Esophagus muscularis mucosa (tissue), 4 donors: ENCODE measurements around the gene HOOK1. TPM values are rescaled to one million over a fixed set of nuclear protein-coding genes. Genes with fewer than 3 reads are reported as not detected.

Source experiments
- DNase-seq: peaks from one replicate; pipeline ENCODE4 v3.0.0-alpha.2; 2017; ENCODE audit errors: extremely low spot score
- H3K27ac ChIP-seq, 4 donors: fragments of 200-600 bp; sonication (generic); replicated peaks in 1 of 4; 1 replicate in 3 of 4; 2 replicates in 1 of 4; pipeline ENCODE4 v1.5.1; 2016 to 2019; ENCODE audit warnings: mild to moderate bottlenecking in 1 of 4
- H3K27me3 ChIP-seq, 4 donors: fragments of 200-600 bp; sonication (generic); one replicate each; pipeline versions ENCODE4 v1.5.1 to v1.6.0; 2016 to 2019
- H3K36me3 ChIP-seq, 4 donors: fragments of 200-600 bp; sonication (generic); one replicate each; pipeline ENCODE4 v1.5.1; 2016 to 2019
- H3K4me1 ChIP-seq, 4 donors: fragments of 200-600 bp; sonication (generic); one replicate each; pipeline ENCODE4 v1.5.1; 2016 to 2019
- H3K4me3 ChIP-seq, 4 donors: fragments of 200-600 bp; sonication (generic); 1 replicate in 2 of 4; 2 replicates in 2 of 4; pipeline ENCODE4 v1.5.1; 2016 to 2019; ENCODE audit warnings: mild to moderate bottlenecking in 4 of 4, moderate library complexity in 1 of 4
- H3K9me3 ChIP-seq, 4 donors: fragments of 200-600 bp; sonication (generic); 1 replicate in 3 of 4; 2 replicates in 1 of 4; pipeline ENCODE4 v1.5.1; 2016 to 2019
- CTCF ChIP-seq, 3 experiments: fragments of 200-600 bp in 2 of 3; fragments of 450-650 bp in 1 of 3; sonication (generic) in 2 of 3; IDR thresholded peaks; one replicate each; pipeline ENCODE4 v1.5.1; 2017 to 2019; ENCODE audit warnings: antibody characterized with exemption in 3 of 3, mild to moderate bottlenecking in 2 of 3, moderate library complexity in 1 of 3
- EP300 ChIP-seq: sonication (generic); formaldehyde crosslinking; IDR thresholded peaks from one replicate; pipeline ENCODE4 v1.6.1; 2017; ENCODE audit warnings: antibody characterized with exemption
- POLR2A ChIP-seq: fragments of 450-650 bp; IDR thresholded peaks from one replicate; pipeline ENCODE4 v1.6.1; 2017; ENCODE audit warnings: antibody characterized with exemption, moderate library complexity, mild to moderate bottlenecking, low read depth
- POLR2AphosphoS5 ChIP-seq, 2 donors: sonication (generic); formaldehyde crosslinking; IDR thresholded peaks; one replicate each; pipeline ENCODE4 v1.6.1; 2017; ENCODE audit warnings: antibody characterized with exemption in 2 of 2
- WGBS: methylation state at CpG from one replicate; pipeline ENCODE4 v1.1.5; 2018; 5-methylcytosine and 5-hydroxymethylcytosine counted together
- intact Hi-C: fragments of 100-400 bp; cut with DNase I; formaldehyde crosslinking; loops from one replicate; pipeline ENCODE4 v1.15.1; 2023
- total RNA-seq, 4 donors: library from RNA; depleted of rRNA; stranded (reverse); fragments of >200 nt; gene quantifications; one replicate each; pipeline versions ENCODE4 v1.1.0 to v1.2.1, GENCODE V29; 2016

HOOK1 gene
- total RNA-seq, 4 donors from 2014 or later = under 0.01 to 0.33 (median 0.15) TPM

GRCh38 chr1:59857679-59858354 is 43.1 kb downstream of the HOOK1 start:
- no peaks in the 10 kb centered on the region for H3K27me3 ChIP-seq
- no peaks in the 10 kb centered on the region for H3K36me3 ChIP-seq
- no peak overlapping the region for H3K4me3 ChIP-seq
- H3K9me3 ChIP-seq = no peaks in the 10 kb centered on the region
- H3K27ac ChIP-seq = no peak overlapping the region
- 87% methylated on average over 5 of the region's 5 CpGs for WGBS
- DNase-seq = no peak
- peaks cover 0 to 3% (median 0%) of the 10 kb centered on the region in 4 donors for H3K4me1 ChIP-seq
- TF ChIP-seq EP300 (no peak), POLR2A (no peak), CTCF (IDR thresholded peaks at IDR 0.05) (no peak), POLR2AphosphoS5 (IDR thresholded peaks at IDR 0.05) (no peak)
- intact Hi-C loops = no loop called here

- TF ChIP-seq EP300 = no peak
- TF ChIP-seq POLR2AphosphoS5 (IDR thresholded peaks at IDR 0.05) = no peak
- TF ChIP-seq CTCF (IDR thresholded peaks at IDR 0.05) = no peak
- TF ChIP-seq POLR2A = no peak
- intact Hi-C loops = no loop called here
- no peak for DNase-seq
- Histone ChIP-seq H3K36me3 (no peaks in the 10 kb centered on the region), H3K9me3 (no peaks in the 10 kb centered on the region), H3K27me3 (no peaks in the 10 kb centered on the region), H3K4me3 (no peak overlapping the region), H3K4me1 (no peaks in the 10 kb centered on the region), H3K27ac (no peak overlapping the region)
- 96% methylated on average over 2 of the region's 2 CpGs for WGBS
These were observed 51.7 kb downstream of the HOOK1 start for GRCh38 chr1:59866462-59866861.

GRCh38 chr1:59871746-59872145 is 57.0 kb downstream of the HOOK1 start:
- Histone ChIP-seq H3K27me3 (no peaks in the 10 kb centered on the region), H3K4me3 (no peak overlapping the region), H3K4me1 (no peaks in the 10 kb centered on the region), H3K9me3 (peaks cover 0 to 5% (median 4%) of the 10 kb centered on the region in 4 donors), H3K36me3 (no peaks in the 10 kb centered on the region), H3K27ac (no peak overlapping the region)
- intact Hi-C loops = no loop called here
- TF ChIP-seq CTCF (IDR thresholded peaks at IDR 0.05) (no peak), POLR2A (no peak), EP300 (no peak), POLR2AphosphoS5 (IDR thresholded peaks at IDR 0.05) (no peak)
- no peak for DNase-seq

GRCh38 chr1:59877108-59877682 is 62.4 kb downstream of the HOOK1 start:
- H3K27ac ChIP-seq = no peak overlapping the region
- WGBS = 92% methylated on average over 2 of the region's 2 CpGs
- DNase-seq = no peak
- no peaks in the 10 kb centered on the region for H3K4me1 ChIP-seq
- H3K9me3 ChIP-seq = peaks cover 0 to 18% (median 8%) of the 10 kb centered on the region in 4 donors
- intact Hi-C loops = no loop called here
- H3K4me3 ChIP-seq = no peak overlapping the region
- no peaks in the 10 kb centered on the region for H3K36me3 ChIP-seq
- H3K27me3 ChIP-seq = no peaks in the 10 kb centered on the region
- TF ChIP-seq EP300 (no peak), CTCF (IDR thresholded peaks at IDR 0.05) (no peak), POLR2AphosphoS5 (IDR thresholded peaks at IDR 0.05) (no peak), POLR2A (no peak)
